ENCODE data around the gene TRPV4.

TRPV4 gene

GRCh38 chr12:109738878-109739665 lies 94.1 kb downstream of the TRPV4 start:
- TF ChIP-seq CTCF (IDR thresholded peaks at IDR 0.05; ENCODE audit: insufficient read depth, missing control alignments), result no peak
- DNase-seq (ENCODE audit: insufficient read length, low spot score) (no peak), FAIRE-seq (no peak)

- DNase-seq (ENCODE audit: insufficient read length, low spot score), result no peak
- FAIRE-seq, result no peak
- TF ChIP-seq CTCF (IDR thresholded peaks at IDR 0.05; ENCODE audit: insufficient read depth, missing control alignments), result no peak
These were observed 95.0 kb downstream of the TRPV4 start for GRCh38 chr12:109738209-109738608.

- peak; percentile 88 for DNase-seq (ENCODE audit: insufficient read length, low spot score)
- FAIRE-seq, result peak; percentile 87
- TF ChIP-seq CTCF (IDR thresholded peaks at IDR 0.05; ENCODE audit: insufficient read depth, missing control alignments), result no peak
These were observed 95.6 kb downstream of the TRPV4 start for GRCh38 chr12:109737631-109738030.

GRCh38 chr12:109737126-109737525 lies 96.1 kb downstream of the TRPV4 start:
- FAIRE-seq, result no peak
- TF ChIP-seq CTCF (IDR thresholded peaks at IDR 0.05; ENCODE audit: insufficient read depth, missing control alignments), result no peak
- DNase-seq (ENCODE audit: insufficient read length, low spot score), result no peak

GRCh38 chr12:109736552-109737108 lies 96.6 kb downstream of the TRPV4 start:
- no peak for TF ChIP-seq CTCF (IDR thresholded peaks at IDR 0.05; ENCODE audit: insufficient read depth, missing control alignments)
- FAIRE-seq (no peak), DNase-seq (ENCODE audit: insufficient read length, low spot score) (no peak)

- DNase-seq (ENCODE audit: insufficient read length, low spot score) (no peak), FAIRE-seq (no peak)
These were observed 97.2 kb downstream of the TRPV4 start for GRCh38 chr12:109735825-109736551.

More at GRCh38 chr12:109735825-109736551, 97.2 kb downstream of the TRPV4 start:
- TF ChIP-seq CTCF (IDR thresholded peaks at IDR 0.05; ENCODE audit: insufficient read depth, missing control alignments), result no peak
